GM18519 (cell line): ENCODE measurements around the gene GRIK5.

Experiments used
- ATAC-seq: cut with Tn5 transposase; IDR thresholded peaks from one replicate; pipeline ENCODE4 v1.9.1; 2021; ENCODE audit warnings: mild to moderate bottlenecking, moderate library complexity; ENCODE audit not compliant: unreplicated experiment, low FRiP score

The GRIK5 gene

DNA sequence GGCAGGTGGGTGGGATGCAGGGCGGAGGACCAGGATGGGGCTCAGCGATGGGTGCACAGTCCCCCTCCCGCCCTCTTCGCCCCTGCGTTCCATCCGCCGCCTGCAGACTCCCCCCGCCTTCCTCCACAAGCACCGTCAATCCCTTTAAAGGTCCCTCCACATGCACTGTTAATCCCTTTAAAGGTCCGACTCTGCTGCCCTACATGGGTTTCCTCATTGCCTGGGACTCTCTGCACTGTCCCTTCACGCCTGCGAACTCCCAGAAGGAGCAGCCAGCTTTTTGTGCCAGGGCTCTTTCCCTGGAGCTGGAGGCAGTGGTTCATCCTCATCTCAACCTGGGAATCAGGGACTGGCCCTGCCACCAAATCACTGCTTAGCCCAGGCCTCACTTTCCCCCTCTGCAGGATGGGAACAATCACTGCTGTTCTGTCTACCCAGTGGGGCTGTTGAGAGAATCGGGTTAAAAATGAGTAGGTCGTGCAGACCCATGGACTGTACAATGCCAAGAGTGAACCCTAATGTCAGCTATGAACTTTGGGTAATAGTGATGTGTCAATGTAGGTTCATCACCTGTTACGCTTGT is 26.3 kb upstream of the GRIK5 start:
- ATAC-seq, result no peak

DNA sequence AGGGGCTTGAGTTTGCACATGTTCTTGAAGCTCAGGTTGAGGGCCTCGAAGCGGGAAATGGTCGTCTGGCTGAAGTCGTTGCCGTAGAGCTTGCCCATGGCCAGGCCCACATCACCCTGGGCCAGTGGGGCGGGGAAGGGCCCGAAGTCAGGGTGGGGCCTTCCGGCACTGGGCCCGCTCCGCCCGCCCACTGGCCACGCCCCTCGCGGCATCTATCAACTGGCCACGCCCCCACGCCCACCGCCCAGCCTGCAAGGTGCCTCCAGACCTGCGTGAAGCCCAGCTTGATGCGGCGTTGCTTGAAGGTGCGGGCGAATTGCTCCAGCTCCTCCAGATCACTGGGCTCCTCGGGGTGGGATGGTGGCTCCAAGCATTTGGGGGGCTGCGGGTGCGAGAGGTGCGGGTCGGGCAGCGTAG is 25.8 kb upstream of the GRIK5 start:
- ATAC-seq, result no peak

- ATAC-seq, result no peak
Observed at GRCh38 chr19:42095142-42095813, 25.3 kb upstream of the GRIK5 start.

DNA sequence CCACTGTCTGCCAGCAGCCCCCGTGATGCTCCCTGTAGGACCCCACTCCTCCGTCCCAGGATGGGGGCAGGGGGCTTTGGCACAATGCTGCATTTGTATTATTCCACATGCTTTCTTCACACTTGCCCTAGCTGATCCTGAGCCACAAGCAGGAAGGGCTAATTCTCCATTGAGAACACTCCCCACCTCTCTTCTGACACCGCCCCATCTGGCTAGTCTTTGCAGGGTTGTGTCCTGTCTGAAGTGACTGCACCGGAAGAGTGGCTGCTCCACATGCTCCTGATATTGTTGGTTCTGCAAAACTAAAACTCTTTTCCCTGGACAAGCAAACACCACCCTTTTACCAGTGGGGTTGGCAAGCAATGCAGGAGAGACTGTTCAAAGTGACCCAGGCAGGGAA is 23.9 kb upstream of the GRIK5 start:
- no peak for ATAC-seq

DNA sequence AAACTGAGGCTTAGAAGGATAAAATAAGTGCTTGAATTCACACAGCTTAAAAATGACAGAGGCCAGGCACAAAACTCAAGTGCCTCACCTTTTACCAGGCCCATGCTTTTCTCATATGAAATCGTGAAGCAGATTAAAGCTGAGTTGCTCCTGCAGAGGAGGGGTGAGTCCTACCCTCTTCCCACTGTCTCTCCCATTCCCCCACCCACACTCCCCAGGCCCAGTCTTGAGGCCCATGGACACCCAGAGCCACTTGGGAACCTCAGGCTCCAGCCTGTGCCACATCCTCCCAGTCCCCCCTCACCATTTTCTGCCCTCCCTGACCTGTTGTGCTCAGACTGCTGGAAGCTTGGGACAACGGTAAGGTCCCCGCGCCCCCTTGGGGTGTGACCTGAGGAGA is 23.5 kb upstream of the GRIK5 start:
- no peak for ATAC-seq

DNA sequence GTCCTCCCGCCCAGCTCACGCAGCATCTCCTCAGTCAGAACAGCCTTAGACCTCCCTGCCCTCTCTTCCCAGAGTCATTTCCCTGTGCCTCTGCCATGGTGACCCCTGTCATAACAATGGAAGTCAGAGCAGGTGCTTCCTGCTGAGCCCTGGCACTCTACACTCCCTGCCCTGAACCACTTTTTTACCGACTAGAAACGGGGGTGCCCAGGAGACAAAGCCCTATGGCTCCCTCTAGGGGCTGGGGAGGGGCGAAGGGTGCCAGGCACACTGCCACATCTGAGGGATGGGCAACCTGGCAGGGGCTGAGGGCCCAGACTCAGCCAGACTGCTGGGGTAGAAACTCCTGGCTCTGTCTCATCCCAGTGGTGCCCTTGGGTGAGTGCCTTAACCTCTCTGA is 22.3 kb upstream of the GRIK5 start:
- no peak for ATAC-seq

DNA sequence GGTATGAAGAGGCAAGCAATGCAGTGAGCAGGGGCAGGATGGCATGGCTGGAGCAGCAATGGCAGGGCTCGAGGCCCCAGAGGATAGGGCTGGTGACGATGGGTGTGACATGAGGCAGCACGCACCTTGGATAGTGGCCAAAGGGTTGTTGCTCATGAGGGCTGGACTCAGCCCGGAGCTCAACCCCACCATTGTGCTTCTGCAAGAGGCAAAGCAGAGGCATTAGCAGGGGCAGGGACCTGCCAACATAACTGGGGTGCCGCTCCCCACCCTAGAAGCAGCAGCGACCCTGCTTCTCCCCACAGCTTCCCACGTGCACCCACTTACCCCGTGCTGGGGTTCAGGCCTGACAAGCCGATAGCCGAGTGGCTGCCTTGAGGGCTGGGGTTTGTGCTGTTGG is 21.7 kb upstream of the GRIK5 start:
- no peak for ATAC-seq

DNA sequence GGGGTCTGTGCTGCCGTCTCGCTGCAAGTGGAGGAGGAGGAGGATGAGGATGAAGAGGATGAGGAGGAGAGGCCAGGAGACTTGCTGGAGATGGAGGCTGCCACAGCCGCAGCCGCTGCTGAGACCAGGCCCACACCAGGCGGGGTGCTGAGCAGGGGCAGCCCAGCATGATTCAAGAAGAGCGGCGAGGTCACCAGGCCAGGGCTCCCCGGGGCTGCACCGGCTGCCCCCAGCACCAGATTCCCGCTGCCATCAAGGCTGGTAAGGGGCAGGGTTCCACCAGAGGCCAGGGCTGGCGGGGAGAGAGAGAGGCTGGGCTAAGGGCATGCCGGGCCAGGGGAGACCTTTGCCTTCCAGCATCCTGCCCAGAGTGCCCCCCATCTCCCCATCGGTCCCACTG is 21.3 kb upstream of the GRIK5 start:
- no peak for ATAC-seq

- no peak for ATAC-seq
Observed at GRCh38 chr19:42090672-42091071, 20.7 kb upstream of the GRIK5 start.

GRCh38 chr19:42089772-42090171 is 19.8 kb upstream of the GRIK5 start:
- ATAC-seq, result no peak

DNA sequence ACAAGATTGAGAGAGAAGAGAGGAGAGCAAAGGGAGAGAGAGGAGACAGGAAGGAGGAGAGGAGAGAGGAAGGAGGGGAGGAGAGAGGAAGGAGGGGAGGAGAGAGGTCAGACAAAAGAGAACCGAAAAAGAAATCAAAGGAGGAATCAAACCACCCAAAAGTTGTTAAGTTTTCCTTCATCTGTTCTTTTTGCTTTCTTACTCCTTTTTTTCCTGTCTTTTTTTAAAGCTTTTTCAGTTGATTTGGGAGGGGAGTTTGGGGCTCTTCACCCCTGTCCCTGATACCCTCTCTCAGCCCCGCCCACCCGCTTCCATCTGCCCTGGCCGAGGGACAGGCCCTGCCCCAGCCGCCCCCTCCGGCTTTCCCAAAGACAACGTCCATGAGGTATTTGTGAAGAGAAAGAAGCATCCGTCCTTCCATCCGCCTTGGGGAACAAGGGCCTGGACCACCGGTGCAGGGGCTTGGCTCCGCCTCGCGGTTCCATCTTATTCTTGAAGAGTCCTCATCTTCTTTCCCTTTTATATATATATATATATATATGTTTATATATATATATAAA is 19.3 kb upstream of the GRIK5 start:
- no peak for ATAC-seq

- no peak for ATAC-seq
Observed at GRCh38 chr19:42088471-42089190, 18.6 kb upstream of the GRIK5 start.

GRCh38 chr19:42086770-42087550 is 17.0 kb upstream of the GRIK5 start:
- ATAC-seq, result no peak

- ATAC-seq, result no peak
Observed at GRCh38 chr19:42086188-42086736, 16.3 kb upstream of the GRIK5 start.

DNA sequence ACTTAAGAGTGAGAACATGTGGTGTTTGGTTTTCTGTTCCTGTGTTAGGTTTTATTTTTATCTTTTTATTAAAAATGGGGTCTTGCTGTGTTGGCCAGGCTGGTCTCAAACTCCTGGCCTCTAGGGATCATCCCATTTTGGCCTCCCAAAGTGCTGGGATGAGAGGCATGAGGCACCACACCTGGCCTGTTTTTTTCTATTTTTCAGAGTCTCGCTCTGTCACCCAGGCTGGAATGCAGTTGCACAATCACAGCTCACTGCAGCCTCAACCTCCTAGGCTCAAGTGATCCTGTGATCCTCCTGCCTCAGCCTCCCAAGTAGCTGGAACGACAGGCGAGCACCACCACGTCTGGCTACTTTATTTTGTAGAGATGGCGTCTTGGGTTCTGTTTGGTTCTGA is 13.5 kb upstream of the GRIK5 start:
- no peak for ATAC-seq

DNA sequence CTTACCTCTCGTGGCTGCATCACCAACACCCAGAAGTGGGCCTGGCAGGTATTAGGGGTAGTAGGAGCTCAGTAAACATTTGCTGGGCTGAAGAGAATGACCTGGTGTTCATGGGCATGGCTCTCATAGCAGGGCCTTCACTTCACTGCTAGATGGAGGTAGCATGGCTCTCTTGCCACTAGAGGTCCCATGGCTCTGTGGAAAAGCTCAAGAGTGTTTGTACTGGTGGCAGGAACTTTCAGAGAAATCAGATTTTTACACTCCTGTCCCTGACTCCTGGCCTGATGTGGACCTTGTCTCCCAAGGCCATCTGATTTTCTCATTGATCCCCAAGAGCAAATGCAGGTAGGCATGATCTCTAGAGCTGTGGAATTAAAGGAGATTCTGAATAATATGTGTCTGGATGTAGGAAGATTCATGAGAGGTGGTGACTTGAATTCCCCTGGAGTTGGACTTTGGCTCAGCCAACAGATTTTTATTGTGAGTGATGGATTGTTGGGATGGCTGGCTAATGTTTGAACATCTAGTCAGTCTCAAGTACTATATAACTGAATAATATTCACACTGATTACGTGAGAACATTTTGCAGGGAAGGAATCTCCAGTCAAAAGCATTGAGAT is 11.7 kb upstream of the GRIK5 start:
- no peak for ATAC-seq

GRCh38 chr19:42080764-42081375 is 10.9 kb upstream of the GRIK5 start:
- no peak for ATAC-seq

DNA sequence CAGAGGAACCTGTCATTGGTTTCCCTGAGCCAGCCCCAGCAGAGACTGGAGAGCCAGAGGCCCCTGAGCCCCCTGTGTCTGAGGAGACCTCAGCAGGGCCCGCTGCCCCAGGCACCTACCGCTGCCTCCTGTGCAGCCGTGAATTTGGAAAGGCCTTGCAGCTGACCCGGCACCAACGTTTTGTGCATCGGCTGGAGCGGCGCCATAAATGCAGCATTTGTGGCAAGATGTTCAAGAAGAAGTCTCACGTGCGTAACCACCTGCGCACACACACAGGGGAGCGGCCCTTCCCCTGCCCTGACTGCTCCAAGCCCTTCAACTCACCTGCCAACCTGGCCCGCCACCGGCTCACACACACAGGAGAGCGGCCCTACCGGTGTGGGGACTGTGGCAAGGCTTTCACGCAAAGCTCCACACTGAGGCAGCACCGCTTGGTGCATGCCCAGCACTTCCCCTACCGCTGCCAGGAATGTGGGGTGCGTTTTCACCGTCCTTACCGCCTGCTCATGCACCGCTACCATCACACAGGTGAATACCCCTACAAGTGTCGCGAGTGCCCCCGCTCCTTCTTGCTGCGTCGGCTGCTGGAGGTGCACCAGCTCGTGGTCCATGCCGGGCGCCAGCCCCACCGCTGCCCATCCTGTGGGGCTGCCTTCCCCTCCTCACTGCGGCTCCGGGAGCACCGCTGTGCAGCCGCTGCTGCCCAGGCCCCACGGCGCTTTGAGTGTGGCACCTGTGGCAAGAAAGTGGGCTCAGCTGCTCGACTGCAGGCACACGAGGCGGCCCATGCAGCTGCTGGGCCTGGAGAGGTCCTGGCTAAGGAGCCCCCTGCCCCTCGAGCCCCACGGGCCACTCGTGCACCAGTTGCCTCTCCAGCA is 10.1 kb upstream of the GRIK5 start:
- no peak for ATAC-seq

DNA sequence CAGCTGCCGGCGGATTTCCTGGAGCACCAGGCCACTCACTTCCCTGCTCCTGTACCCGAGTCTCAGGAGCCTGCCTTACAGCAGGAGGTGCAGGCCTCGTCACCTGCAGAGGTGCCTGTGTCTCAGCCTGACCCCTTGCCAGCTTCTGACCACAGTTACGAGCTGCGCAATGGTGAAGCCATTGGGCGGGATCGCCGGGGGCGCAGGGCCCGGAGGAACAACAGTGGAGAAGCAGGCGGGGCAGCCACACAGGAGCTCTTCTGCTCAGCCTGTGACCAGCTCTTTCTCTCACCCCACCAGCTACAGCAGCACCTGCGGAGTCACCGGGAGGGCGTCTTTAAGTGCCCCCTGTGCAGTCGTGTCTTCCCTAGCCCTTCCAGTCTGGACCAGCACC is 9.3 kb upstream of the GRIK5 start:
- no peak for ATAC-seq
